ENCODE measurements around the gene COL5A1.
"Not testable (repeated sequence)": the region's sequence is repeated elsewhere in the genome, so short reads cannot be mapped to it uniquely, and the experiment has no call there.

COL5A1 gene

DNA sequence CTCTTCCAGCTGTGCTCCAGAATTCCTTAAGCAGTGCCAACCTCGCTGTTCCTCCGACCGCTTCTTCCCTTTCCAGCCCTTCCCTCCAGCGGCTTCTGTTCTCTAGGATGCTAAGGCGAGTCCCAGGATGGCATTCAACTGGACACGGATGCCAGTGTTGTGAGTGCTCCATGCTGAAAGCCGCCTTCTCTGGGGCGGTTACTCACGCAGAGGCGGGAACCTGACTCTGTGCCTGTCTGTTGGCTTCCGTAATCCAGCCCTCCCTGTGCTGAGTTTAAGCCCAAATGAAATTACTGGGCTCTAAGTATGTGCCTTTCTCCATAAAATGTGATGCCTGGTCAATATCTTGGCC lies 20.2 kb downstream of the COL5A1 start:
- no peak overlapping the region for H3K4me3 ChIP-seq (ENCODE audit: low read length)
- H3K27ac ChIP-seq (ENCODE audit: low read depth, low read length) = peak overlapping the region; percentile 82
- no peaks in the 10 kb centered on the region for H3K27me3 ChIP-seq (ENCODE audit: control insufficient read depth, insufficient read depth, low read length)
- H3K4me1 ChIP-seq (ENCODE audit: control insufficient read depth, insufficient read depth, low read length) = peaks cover 42% of the 10 kb centered on the region
- no peaks in the 10 kb centered on the region for H3K36me3 ChIP-seq (ENCODE audit: control insufficient read depth, insufficient read depth, low read length)
- no peak overlapping the region for H3K9ac ChIP-seq (ENCODE audit: low read length)

DNA sequence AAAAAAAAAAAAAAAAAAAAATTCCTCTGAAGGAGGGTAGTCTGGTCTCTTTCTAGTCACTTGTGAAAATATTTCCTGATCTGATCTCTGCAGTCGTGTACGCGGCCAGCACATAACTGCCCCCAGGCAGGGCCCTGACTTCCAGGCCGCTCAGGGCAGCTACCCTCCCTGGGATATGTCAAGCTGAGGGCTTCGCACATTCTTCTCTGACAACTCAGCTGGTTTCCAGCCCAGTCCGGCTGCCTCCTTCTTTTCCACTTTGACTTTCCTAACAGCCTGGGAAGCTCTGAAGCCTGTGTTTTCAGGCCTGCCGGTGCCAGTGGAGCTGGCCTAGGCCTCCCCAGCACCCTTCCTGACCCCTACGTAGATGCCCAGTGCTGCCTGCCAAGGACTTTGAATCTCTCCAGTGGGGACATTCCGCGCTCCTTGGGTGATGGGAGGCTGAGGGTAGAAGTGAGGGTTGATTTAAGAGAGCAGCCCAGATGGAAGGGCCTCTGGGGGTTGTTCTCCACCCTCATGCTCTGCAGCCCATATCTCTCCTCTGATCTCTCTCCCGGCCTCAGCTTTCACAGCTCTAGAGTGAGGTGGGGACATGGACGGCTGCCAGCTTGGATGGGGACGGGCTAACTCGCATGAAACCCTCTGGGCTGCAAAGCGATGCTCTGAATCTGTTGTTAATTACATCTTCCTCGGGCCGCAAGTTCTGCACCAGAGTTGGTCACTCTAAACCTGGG lies 20.7 kb downstream of the COL5A1 start:
- H3K27ac ChIP-seq (ENCODE audit: low read depth, low read length) = peak overlapping the region; percentile 82
- H3K27me3 ChIP-seq (ENCODE audit: control insufficient read depth, insufficient read depth, low read length) = no peaks in the 10 kb centered on the region
- H3K9ac ChIP-seq (ENCODE audit: low read length) = no peak overlapping the region
- peaks cover 42% of the 10 kb centered on the region for H3K4me1 ChIP-seq (ENCODE audit: control insufficient read depth, insufficient read depth, low read length)
- H3K36me3 ChIP-seq (ENCODE audit: control insufficient read depth, insufficient read depth, low read length) = no peaks in the 10 kb centered on the region
- no peak overlapping the region for H3K4me3 ChIP-seq (ENCODE audit: low read length)

DNA sequence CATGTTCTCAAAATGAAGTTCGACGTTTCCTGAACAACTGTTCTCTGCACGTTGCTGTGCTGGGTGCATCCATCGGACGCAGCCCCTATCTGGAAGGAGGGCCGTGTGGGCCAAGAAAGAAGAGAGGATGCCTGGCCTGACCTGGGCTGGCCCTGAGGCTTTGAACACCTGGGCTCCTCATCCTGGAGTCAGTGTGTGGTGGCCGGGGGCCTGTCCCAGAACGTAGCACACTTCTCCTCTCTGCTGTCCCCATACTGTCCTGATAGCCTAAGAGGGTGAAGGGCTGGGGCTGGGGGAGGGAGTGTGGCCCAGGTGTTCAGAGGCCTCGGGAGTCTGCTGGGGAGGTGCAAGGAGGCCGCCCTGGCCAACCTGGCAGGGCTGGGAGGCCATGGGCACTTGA lies 21.5 kb downstream of the COL5A1 start:
- H3K4me1 ChIP-seq (ENCODE audit: control insufficient read depth, insufficient read depth, low read length) = peaks cover 37% of the 10 kb centered on the region
- H3K9ac ChIP-seq (ENCODE audit: low read length) = no peak overlapping the region
- no peaks in the 10 kb centered on the region for H3K27me3 ChIP-seq (ENCODE audit: control insufficient read depth, insufficient read depth, low read length)
- no peak overlapping the region for H3K4me3 ChIP-seq (ENCODE audit: low read length)
- H3K36me3 ChIP-seq (ENCODE audit: control insufficient read depth, insufficient read depth, low read length) = no peaks in the 10 kb centered on the region
- H3K27ac ChIP-seq (ENCODE audit: low read depth, low read length) = peak overlapping the region; percentile 82

DNA sequence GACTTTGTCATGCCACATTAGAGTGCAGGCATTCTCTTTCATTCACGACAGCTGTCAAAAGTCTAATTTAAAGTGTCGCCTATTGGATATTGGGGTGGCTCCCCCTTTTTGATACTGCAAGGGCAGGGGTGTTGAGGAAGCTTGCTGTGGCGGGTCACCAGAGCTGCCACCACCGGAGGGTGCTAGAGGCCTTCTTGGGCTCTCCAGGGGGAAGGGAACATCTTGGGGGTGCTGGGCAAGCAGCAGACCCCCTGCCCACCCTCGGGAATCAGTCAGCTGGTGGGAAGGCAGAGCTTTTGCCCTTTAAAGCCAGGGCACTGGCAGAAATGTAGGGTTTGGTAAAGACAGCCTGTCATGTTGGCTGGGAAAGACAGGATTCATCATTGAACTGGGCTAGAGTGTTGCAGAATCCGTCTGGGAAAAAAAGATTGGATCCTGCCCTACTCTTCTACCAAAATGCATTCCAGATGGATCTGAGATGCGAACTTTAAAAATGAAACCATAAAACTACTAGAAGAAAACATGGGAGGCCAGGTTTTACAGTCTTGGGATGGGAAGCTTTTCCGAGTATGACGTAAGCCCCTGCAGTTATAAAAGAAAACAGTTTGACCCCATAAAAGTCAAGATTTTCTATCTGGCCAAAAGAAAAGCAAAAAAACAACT lies 22.3 kb downstream of the COL5A1 start:
- Histone ChIP-seq H3K4me3 (ENCODE audit: low read length) (no peak overlapping the region), H3K27me3 (ENCODE audit: control insufficient read depth, insufficient read depth, low read length) (no peaks in the 10 kb centered on the region), H3K9ac (ENCODE audit: low read length) (no peak overlapping the region), H3K36me3 (ENCODE audit: control insufficient read depth, insufficient read depth, low read length) (no peaks in the 10 kb centered on the region), H3K27ac (ENCODE audit: low read depth, low read length) (peak overlapping the region; percentile 68), H3K4me1 (ENCODE audit: control insufficient read depth, insufficient read depth, low read length) (peaks cover 37% of the 10 kb centered on the region)

DNA sequence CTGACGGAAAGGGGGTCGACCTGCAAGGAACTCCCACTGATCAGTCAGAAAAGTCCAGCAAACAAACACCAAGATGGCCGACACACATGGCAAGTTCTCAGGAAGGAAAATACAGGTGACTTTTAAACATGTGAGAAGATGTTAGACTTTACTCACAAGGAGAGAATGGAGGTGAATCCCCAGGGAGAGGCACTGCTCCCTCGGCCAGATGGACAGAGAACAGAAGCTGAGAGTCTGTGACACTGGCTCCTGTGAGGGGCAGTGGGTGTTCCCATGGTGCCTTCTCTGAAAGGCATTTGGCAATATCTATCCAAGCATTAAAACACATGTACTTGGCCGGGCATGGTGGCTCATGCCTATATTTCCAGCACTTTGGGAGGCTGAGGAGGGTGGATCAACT lies 22.8 kb downstream of the COL5A1 start:
- no peak overlapping the region for H3K4me3 ChIP-seq (ENCODE audit: low read length)
- H3K27ac ChIP-seq (ENCODE audit: low read depth, low read length) = peak overlapping the region; percentile 68
- H3K36me3 ChIP-seq (ENCODE audit: control insufficient read depth, insufficient read depth, low read length) = no peaks in the 10 kb centered on the region
- peaks cover 34% of the 10 kb centered on the region for H3K4me1 ChIP-seq (ENCODE audit: control insufficient read depth, insufficient read depth, low read length)
- no peak overlapping the region for H3K9ac ChIP-seq (ENCODE audit: low read length)
- no peaks in the 10 kb centered on the region for H3K27me3 ChIP-seq (ENCODE audit: control insufficient read depth, insufficient read depth, low read length)

DNA sequence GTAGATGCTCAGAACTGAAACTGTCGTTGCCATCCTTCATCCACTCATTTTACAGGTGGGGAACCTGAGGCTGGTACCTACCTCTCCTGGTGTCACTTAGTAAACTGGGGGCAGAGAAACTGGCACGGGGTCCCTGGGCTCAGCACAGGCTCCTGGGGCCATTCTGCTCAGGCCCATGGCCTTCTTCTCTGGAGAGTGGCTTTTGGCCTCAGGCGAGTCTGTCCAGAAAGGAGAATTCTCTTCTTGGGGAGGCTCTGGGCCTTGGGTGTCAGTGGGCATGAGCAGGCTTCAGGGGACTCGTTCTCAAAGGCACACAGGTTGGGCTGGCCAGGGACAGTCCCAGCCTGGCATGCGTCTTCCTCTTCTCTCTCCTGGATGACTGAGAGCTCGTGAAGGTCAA lies 24.6 kb downstream of the COL5A1 start:
- Histone ChIP-seq H3K27ac (ENCODE audit: low read depth, low read length) (no peak overlapping the region), H3K4me1 (ENCODE audit: control insufficient read depth, insufficient read depth, low read length) (peaks cover 27% of the 10 kb centered on the region), H3K27me3 (ENCODE audit: control insufficient read depth, insufficient read depth, low read length) (no peaks in the 10 kb centered on the region), H3K36me3 (ENCODE audit: control insufficient read depth, insufficient read depth, low read length) (no peaks in the 10 kb centered on the region), H3K4me3 (ENCODE audit: low read length) (no peak overlapping the region), H3K9ac (ENCODE audit: low read length) (no peak overlapping the region)

DNA sequence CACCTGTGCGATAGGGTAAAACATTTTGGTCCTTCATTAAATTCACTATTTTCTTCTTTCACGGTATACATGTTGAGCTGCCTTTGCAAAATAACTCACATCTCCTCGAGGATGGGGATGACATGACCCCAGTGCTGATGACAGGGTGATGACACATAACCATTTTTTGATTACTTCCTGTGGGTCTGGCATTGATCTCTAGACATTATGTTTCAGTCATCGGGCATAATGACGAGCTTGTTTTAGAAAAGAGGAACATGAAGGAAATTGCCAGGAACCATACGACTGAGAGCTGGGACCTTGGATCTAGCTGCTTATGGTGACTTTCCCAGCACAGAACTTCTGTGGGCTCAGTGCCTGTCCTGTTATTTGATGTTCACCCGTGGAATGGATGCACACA lies 25.2 kb downstream of the COL5A1 start:
- Histone ChIP-seq H3K27me3 (ENCODE audit: control insufficient read depth, insufficient read depth, low read length) (no peaks in the 10 kb centered on the region), H3K27ac (ENCODE audit: low read depth, low read length) (no peak overlapping the region), H3K9ac (ENCODE audit: low read length) (no peak overlapping the region), H3K4me3 (ENCODE audit: low read length) (no peak overlapping the region), H3K4me1 (ENCODE audit: control insufficient read depth, insufficient read depth, low read length) (peaks cover 24% of the 10 kb centered on the region), H3K36me3 (ENCODE audit: control insufficient read depth, insufficient read depth, low read length) (no peaks in the 10 kb centered on the region)

DNA sequence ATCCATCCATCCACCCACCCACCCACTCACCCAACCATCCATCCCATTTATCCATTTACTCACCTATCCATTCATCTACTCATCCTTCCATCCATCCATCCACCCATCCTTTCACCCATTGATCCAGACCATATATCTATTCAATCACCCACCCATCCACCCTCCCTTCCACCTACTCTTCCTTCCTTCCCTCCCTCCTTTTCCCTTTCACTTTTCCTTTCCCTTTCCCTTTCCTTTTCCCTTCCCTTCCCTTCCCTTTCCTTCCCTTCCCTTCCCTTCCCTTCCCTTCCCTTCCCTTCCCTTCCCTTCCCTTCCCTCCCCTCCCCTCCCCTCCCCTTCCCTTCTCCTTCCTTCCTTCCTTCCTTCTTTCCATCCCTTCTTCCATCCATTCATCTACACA lies 27.4 kb downstream of the COL5A1 start:
- H3K4me3 ChIP-seq (ENCODE audit: low read length); H3K4me1 ChIP-seq (ENCODE audit: control insufficient read depth, insufficient read depth, low read length); H3K9ac ChIP-seq (ENCODE audit: low read length); H3K36me3 ChIP-seq (ENCODE audit: control insufficient read depth, insufficient read depth, low read length); H3K27me3 ChIP-seq (ENCODE audit: control insufficient read depth, insufficient read depth, low read length); H3K27ac ChIP-seq (ENCODE audit: low read depth, low read length): not testable (repeated sequence)

DNA sequence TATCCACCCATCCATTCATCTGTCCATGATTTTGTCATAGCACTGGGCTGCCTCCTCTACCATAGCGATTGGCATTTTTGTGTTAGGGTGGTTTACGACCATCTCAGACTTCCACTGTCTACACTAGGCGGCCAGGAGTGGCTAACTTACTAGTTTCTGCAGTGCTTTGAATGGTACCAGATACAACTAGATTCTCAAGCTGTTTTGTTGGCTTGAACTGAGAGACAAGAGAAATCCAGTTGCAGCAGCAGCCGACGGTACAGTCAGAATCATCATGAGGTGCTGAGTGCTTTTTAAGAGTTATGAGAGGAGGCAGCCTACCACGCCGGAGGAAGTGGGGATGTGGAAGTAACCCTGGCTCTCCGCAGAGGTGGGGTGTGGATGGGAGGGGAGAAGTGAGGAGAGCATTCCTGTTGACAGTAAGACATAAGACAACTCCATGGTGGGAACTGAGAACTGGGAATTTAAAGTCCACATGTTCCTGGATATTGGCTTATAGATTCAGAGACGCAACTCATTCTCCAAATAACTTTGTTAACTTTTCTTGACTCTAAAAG lies 27.9 kb downstream of the COL5A1 start:
- Histone ChIP-seq H3K4me3 (ENCODE audit: low read length) (no peak overlapping the region), H3K27me3 (ENCODE audit: control insufficient read depth, insufficient read depth, low read length) (no peaks in the 10 kb centered on the region), H3K9ac (ENCODE audit: low read length) (no peak overlapping the region), H3K4me1 (ENCODE audit: control insufficient read depth, insufficient read depth, low read length) (peaks cover 5% of the 10 kb centered on the region), H3K36me3 (ENCODE audit: control insufficient read depth, insufficient read depth, low read length) (no peaks in the 10 kb centered on the region), H3K27ac (ENCODE audit: low read depth, low read length) (no peak overlapping the region)

DNA sequence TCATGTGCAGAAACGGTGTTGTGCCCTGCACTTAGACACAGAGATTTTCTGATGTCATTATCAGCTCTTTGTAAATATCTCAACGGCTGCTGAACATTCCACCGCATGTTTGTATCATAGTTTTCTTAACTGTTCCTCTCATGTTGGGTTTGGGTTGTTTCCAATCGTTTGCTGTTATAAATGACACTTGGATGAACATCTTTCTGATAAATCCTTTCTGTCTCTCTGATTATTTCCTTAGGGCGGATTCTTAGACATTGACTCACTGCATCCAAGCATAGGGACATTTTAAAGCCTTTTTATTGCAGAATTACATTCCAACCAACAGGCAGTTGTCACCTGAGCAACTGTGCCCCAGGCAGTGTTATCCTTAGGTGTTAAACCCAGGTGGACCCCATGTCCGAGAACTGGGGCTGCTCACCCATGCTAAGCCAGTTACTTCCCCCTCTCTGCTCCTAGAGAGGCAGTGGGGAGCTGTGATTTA lies 28.5 kb downstream of the COL5A1 start:
- no peak overlapping the region for H3K9ac ChIP-seq (ENCODE audit: low read length)
- peaks cover 5% of the 10 kb centered on the region for H3K4me1 ChIP-seq (ENCODE audit: control insufficient read depth, insufficient read depth, low read length)
- H3K36me3 ChIP-seq (ENCODE audit: control insufficient read depth, insufficient read depth, low read length) = no peaks in the 10 kb centered on the region
- H3K4me3 ChIP-seq (ENCODE audit: low read length) = no peak overlapping the region
- H3K27me3 ChIP-seq (ENCODE audit: control insufficient read depth, insufficient read depth, low read length) = no peaks in the 10 kb centered on the region
- H3K27ac ChIP-seq (ENCODE audit: low read depth, low read length) = no peak overlapping the region

DNA sequence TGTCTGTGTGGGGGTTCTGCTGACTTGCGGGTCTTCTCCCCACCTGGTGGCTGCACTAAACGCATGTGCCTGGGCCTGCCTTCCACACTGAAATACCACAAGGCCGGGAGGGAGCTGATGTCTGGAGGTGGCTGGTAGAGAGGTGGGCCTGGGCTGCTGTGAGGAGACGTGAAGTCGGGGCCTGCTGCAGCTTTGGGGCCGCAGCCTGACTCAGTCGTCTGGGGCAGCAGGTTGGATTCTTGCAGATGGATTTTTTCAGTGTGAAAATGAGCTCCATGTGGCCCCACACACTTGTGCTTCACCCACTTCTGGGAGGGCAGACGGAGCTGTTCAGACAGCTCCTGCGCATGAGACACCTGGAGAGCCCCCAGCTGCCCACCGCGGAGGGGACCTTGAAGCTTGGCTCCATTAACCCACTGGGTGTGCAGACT lies 29.3 kb downstream of the COL5A1 start:
- Histone ChIP-seq H3K27me3 (ENCODE audit: control insufficient read depth, insufficient read depth, low read length) (no peaks in the 10 kb centered on the region), H3K4me1 (ENCODE audit: control insufficient read depth, insufficient read depth, low read length) (peaks cover 5% of the 10 kb centered on the region), H3K36me3 (ENCODE audit: control insufficient read depth, insufficient read depth, low read length) (no peaks in the 10 kb centered on the region), H3K27ac (ENCODE audit: low read depth, low read length) (no peak overlapping the region), H3K9ac (ENCODE audit: low read length) (no peak overlapping the region), H3K4me3 (ENCODE audit: low read length) (peak overlapping the region; percentile 13)

DNA sequence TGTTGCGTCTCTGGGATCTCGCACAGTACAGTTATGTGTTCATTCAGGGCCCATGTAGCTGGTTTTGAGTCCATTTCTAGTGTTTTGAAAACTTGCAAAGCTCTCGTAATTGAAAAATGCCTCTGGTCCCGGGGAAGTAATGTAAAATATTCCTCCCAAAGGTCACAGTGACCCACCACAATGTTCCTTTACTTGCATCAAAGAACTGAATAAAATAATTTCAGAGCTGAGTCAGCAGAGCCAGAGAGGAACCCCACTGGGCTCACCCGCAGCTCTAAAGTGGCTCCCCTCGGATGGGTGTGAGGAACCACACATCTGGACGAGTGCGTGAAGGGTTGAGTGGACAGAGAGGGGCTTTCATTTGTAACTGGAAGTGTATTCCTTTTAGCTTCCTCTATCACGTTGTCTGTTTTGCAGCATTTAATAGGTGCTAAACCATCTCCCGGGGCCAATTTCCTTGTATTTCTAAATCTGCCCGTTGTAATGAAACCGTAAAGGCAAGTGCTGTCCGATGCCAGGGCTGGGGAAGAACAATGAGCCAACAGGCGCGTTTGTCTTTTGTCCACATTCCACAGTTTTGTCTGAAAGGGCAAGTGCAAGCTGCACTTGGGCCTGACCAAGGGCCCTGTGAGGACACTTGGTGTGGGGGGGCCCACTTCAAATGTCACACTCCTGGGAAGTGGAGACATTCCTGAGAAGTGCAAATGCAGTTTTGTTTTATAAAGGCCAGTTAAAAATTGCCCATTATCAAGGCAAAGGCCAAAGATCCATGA lies 29.9 kb downstream of the COL5A1 start:
- Histone ChIP-seq H3K36me3 (ENCODE audit: control insufficient read depth, insufficient read depth, low read length) (no peaks in the 10 kb centered on the region), H3K27ac (ENCODE audit: low read depth, low read length) (no peak overlapping the region), H3K27me3 (ENCODE audit: control insufficient read depth, insufficient read depth, low read length) (no peaks in the 10 kb centered on the region), H3K4me1 (ENCODE audit: control insufficient read depth, insufficient read depth, low read length) (peaks cover 7% of the 10 kb centered on the region), H3K4me3 (ENCODE audit: low read length) (peak overlapping the region; percentile 13), H3K9ac (ENCODE audit: low read length) (no peak overlapping the region)

Data from rectal smooth muscle tissue (tissue), 1 donor.